Neural cell (in vitro differentiated cells): ENCODE results near the gene EFCAB6. TPM values are rescaled to one million over a fixed set of nuclear protein-coding genes. Genes with fewer than 3 reads are reported as not detected.

Experiments
- H2AFZ ChIP-seq: fragments of 200-600, 300-800 bp; sonication (generic), shearing (Covaris generic); 2 replicates; pipeline ENCODE4 v1.6.0; 2014; ENCODE audit warnings: low read depth, mild to moderate bottlenecking, antibody characterized with exemption, low read length, moderate library complexity
- H3F3A ChIP-seq: fragments of 200-600 bp; shearing (Covaris generic); 2 replicates; pipeline ENCODE4 v1.6.1; 2016; ENCODE audit warnings: mild to moderate bottlenecking, moderate library complexity, mixed read lengths, antibody characterized with exemption, low read length; ENCODE audit not compliant: insufficient read depth, poor library complexity, severe bottlenecking
- H3K27ac ChIP-seq: fragments of 200-600, 300-800 bp; sonication (generic), shearing (Covaris generic); 2 replicates; pipeline ENCODE4 v1.5.1; 2014; ENCODE audit warnings: mild to moderate bottlenecking, low read length, moderate library complexity
- H3K27me3 ChIP-seq: fragments of 300-800, 200-600 bp; sonication (generic), shearing (Covaris generic); 2 replicates; pipeline ENCODE4 v1.6.0; 2014; ENCODE audit warnings: mild to moderate bottlenecking, low read depth, low read length, moderate library complexity; ENCODE audit not compliant: insufficient read depth
- H3K36me3 ChIP-seq: fragments of 300-800, 200-600 bp; sonication (generic), shearing (Covaris generic); 2 replicates; pipeline ENCODE4 v1.5.1; 2014; ENCODE audit warnings: mild to moderate bottlenecking, antibody characterized with exemption, low read length, moderate library complexity; ENCODE audit not compliant: insufficient read depth
- H3K4me2 ChIP-seq: fragments of 300-800, 200-600 bp; sonication (generic), shearing (Covaris generic); 2 replicates; pipeline ENCODE4 v1.6.0; 2014; ENCODE audit warnings: mild to moderate bottlenecking, low read length
- H3K4me3 ChIP-seq: fragments of 300-800, 200-600 bp; sonication (generic), shearing (Covaris generic); 2 replicates; pipeline ENCODE4 v1.5.1; 2014; ENCODE audit warnings: mild to moderate bottlenecking, low read length, moderate library complexity
- H3K79me2 ChIP-seq: fragments of 200-600 bp; shearing (Covaris generic); replicated peaks from 2 replicates; pipeline ENCODE4 v1.6.0; 2014; ENCODE audit warnings: mild to moderate bottlenecking, low read length, moderate library complexity; ENCODE audit not compliant: insufficient read depth
- H3K9ac ChIP-seq: fragments of 300-800, 200-600 bp; sonication (generic), shearing (Covaris generic); 2 replicates; pipeline ENCODE4 v1.6.1; 2016; ENCODE audit warnings: mild to moderate bottlenecking, low read length, mixed read lengths
- H3K9me2 ChIP-seq: fragments of 200-600 bp; shearing (Covaris generic); 2 replicates; pipeline ENCODE4 v1.6.1; 2016; ENCODE audit warnings: mild to moderate bottlenecking, low read length, mixed read lengths; ENCODE audit not compliant: insufficient read depth
- H3K9me3 ChIP-seq: fragments of 200-600, 300-800 bp; sonication (generic), shearing (Covaris generic); 2 replicates; pipeline ENCODE4 v1.6.1; 2016; ENCODE audit warnings: mild to moderate bottlenecking, mixed run types, low read length, moderate library complexity, mixed read lengths
- H4K20me1 ChIP-seq: fragments of 200-600 bp; shearing (Covaris generic); 2 replicates; pipeline ENCODE4 v1.6.1; 2016; ENCODE audit warnings: mild to moderate bottlenecking, mixed run types; ENCODE audit not compliant: insufficient read depth
- EP300 ChIP-seq: fragments of 450-650 bp; conservative IDR thresholded peaks from 2 replicates; pipeline ENCODE4 v1.6.1; 2014; ENCODE audit warnings: antibody characterized with exemption, mild to moderate bottlenecking, moderate library complexity; ENCODE audit not compliant: poor library complexity, severe bottlenecking
- EZH2 ChIP-seq: fragments of 200-600, 300-800 bp; shearing (Covaris generic), sonication (generic); IDR thresholded peaks from 2 replicates; pipeline ENCODE4 v1.6.1; 2014; ENCODE audit warnings: antibody characterized with exemption, low read length, borderline replicate concordance, mild to moderate bottlenecking; ENCODE audit not compliant: insufficient read depth, poor library complexity, severe bottlenecking
- MXI1 ChIP-seq: fragments of 450-650 bp; conservative IDR thresholded peaks from 2 replicates; pipeline ENCODE4 v1.6.1; 2014; ENCODE audit warnings: antibody characterized with exemption, mild to moderate bottlenecking; ENCODE audit not compliant: poor library complexity, severe bottlenecking
- RAD21 ChIP-seq: fragments of 450-650 bp; conservative IDR thresholded peaks from 2 replicates; pipeline ENCODE4 v1.6.1; 2014; ENCODE audit warnings: antibody characterized with exemption, mild to moderate bottlenecking, moderate library complexity
- REST ChIP-seq: IDR thresholded peaks from 2 replicates; pipeline ENCODE4 v1.6.1; 2012; ENCODE audit warnings: borderline replicate concordance
- SMC3 ChIP-seq: fragments of 450-650 bp; conservative IDR thresholded peaks from 2 replicates; pipeline ENCODE4 v1.6.1; 2014; ENCODE audit warnings: antibody characterized with exemption, mild to moderate bottlenecking, moderate library complexity; ENCODE audit not compliant: poor library complexity
- polyA plus RNA-seq: library from polyadenylated mRNA; depleted of rRNA; stranded (reverse); fragments of >200 nt; gene quantifications from 2 replicates; pipeline ENCODE4 v1.2.3, GENCODE V29; 2014
- TF ChIP-seq, protein P1 (sequence below): fragments of 450-650 bp; IDR thresholded peaks from 2 replicates; pipeline ENCODE4 v1.5.1; 2014; ENCODE audit warnings: antibody characterized with exemption, mild to moderate bottlenecking, moderate library complexity; ENCODE audit not compliant: poor library complexity, severe bottlenecking

The EFCAB6 gene
- polyA plus RNA-seq, 1 donor from 2014 or later = 1.4 TPM

DNA sequence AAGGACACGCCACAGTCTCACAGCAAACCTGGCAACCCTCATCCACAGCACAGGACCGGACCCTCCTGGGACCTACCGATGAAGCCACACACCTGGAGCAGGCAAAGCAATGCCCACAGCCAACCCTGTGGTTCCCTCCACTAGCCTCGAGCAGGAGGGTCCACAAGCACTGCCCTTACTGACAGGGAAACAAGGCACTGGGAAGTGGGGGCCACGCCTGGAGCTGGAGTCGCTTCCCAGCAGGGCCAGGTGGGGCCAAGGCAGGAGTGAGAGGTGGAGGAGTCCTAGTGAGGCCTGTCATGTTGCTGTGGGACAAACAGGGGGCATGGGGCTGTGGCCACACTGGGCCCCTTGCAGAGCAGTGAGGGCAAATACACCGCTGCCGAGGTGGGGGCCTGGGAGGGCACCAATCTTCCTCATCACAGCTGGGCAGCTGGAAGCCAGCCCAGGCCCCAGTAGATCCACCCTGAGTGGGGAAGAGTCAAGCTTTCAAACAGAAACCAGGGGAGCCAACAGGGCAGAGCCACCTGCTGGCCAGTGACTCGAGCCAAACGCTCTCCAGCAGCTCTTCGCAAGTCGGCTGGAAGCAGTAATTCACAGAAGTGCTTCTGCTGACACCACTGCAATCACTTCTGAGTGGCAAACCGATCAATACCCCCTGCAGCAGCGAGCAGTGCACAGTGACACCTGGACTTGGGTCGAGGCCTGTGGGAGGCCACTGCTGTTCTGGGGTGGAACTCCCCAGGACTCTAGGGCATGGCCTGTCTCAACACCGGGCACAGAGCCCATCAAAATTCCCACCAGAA is 36.5 kb upstream of the EFCAB6 start:
- Histone ChIP-seq H2AFZ (no peak overlapping the region), H3K36me3 (no peaks in the 10 kb centered on the region), H3K27me3 (no peaks in the 10 kb centered on the region), H3K4me3 (no peak overlapping the region), H3K9me3 (no peaks in the 10 kb centered on the region), H3K27ac (no peak overlapping the region), H3K9ac (no peak overlapping the region), H4K20me1 (no peaks in the 10 kb centered on the region), H3F3A (no peaks in the 10 kb centered on the region), H3K9me2 (no peaks in the 10 kb centered on the region), H3K79me2 (no peaks in the 10 kb centered on the region), H3K4me2 (no peak overlapping the region)
- TF ChIP-seq EP300 = no peak
- peak; percentile 34 for TF ChIP-seq SMC3
- TF ChIP-seq, protein P1, sequence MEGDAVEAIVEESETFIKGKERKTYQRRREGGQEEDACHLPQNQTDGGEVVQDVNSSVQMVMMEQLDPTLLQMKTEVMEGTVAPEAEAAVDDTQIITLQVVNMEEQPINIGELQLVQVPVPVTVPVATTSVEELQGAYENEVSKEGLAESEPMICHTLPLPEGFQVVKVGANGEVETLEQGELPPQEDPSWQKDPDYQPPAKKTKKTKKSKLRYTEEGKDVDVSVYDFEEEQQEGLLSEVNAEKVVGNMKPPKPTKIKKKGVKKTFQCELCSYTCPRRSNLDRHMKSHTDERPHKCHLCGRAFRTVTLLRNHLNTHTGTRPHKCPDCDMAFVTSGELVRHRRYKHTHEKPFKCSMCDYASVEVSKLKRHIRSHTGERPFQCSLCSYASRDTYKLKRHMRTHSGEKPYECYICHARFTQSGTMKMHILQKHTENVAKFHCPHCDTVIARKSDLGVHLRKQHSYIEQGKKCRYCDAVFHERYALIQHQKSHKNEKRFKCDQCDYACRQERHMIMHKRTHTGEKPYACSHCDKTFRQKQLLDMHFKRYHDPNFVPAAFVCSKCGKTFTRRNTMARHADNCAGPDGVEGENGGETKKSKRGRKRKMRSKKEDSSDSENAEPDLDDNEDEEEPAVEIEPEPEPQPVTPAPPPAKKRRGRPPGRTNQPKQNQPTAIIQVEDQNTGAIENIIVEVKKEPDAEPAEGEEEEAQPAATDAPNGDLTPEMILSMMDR = peak; percentile 50

DNA sequence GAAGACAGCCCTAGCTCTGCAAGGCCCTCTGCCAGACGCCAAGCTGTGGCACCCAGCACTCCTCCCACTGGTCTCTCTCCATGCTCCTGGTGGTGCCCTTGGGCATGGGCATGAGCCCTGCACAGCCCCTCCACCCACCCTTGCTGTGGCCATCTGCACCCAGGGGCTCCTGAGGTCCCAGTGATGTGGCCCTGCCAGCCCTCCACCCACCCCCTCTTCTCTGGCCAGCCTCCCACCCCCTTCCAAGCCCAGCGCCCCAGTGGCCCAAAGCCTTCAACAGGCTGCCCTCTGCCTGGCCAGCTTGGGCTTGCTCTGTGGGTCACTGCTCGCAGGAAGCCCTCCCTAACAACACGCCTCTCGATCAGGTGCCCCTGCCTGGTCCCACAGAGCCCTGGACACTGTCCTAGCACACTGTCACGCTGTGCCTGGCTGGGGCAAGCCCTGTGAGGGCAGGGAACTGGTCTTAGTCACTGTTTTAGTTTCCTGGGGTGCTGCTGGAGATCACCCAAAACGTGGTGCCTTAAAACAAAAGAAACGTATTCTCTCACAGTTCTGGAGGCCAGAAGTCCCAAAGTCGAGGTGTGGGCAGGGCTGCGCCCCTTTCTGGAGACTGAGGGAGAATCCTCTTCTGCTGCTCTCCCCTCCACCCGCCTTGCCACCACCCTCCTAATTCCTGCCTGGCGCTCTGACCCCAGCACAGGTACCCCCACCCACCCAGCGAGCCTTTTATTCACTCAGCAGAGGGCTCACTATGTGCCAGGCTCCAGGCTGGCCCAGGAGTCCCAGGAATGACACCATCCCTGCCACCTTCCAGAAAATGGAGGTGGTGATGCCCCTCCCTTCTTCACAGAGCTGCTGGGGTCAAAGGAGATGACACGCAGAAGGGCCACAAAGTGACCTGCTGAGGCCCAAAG is 35.5 kb upstream of the EFCAB6 start:
- no peaks in the 10 kb centered on the region for H4K20me1 ChIP-seq
- TF ChIP-seq MXI1 = no peak

GRCh38 chr22:43846966-43847365 is 34.9 kb upstream of the EFCAB6 start:
- no peaks in the 10 kb centered on the region for H3K9me2 ChIP-seq
- no peaks in the 10 kb centered on the region for H3K27me3 ChIP-seq
- no peak for TF ChIP-seq MXI1
- no peak for TF ChIP-seq EZH2
- no peak for TF ChIP-seq SMC3
- no peak for TF ChIP-seq RAD21
- TF ChIP-seq REST = no peak
- no peak overlapping the region for H3K9ac ChIP-seq
- no peaks in the 10 kb centered on the region for H3F3A ChIP-seq
- no peak overlapping the region for H2AFZ ChIP-seq
- no peak overlapping the region for H3K4me2 ChIP-seq
- no peaks in the 10 kb centered on the region for H4K20me1 ChIP-seq
- H3K79me2 ChIP-seq = no peaks in the 10 kb centered on the region
- H3K27ac ChIP-seq = no peak overlapping the region
- H3K36me3 ChIP-seq = no peaks in the 10 kb centered on the region
- no peak overlapping the region for H3K4me3 ChIP-seq
- no peaks in the 10 kb centered on the region for H3K9me3 ChIP-seq

More for the DNA sequence above, 35.5 kb upstream of the EFCAB6 start:
- Histone ChIP-seq H3K36me3 (no peaks in the 10 kb centered on the region), H3F3A (no peaks in the 10 kb centered on the region), H2AFZ (no peak overlapping the region), H3K9ac (no peak overlapping the region), H3K27ac (no peak overlapping the region), H3K4me3 (no peak overlapping the region), H3K79me2 (no peaks in the 10 kb centered on the region), H3K27me3 (no peaks in the 10 kb centered on the region), H3K9me3 (no peaks in the 10 kb centered on the region), H3K9me2 (no peaks in the 10 kb centered on the region), H3K4me2 (no peak overlapping the region)
